GM21737 (cell line): ENCODE results near the gene AATK.

Experiments
- ATAC-seq: cut with Tn5 transposase; IDR thresholded peaks from one replicate; pipeline ENCODE4 v1.9.1; 2021; ENCODE audit warnings: mild to moderate bottlenecking, moderate library complexity; ENCODE audit not compliant: unreplicated experiment

Gene AATK

GRCh38 chr17:81183807-81184206 is 17.8 kb upstream of the AATK start:
- ATAC-seq = no peak

- no peak for ATAC-seq
Measured at GRCh38 chr17:81183316-81183715, 17.3 kb upstream of the AATK start.

- no peak for ATAC-seq
Measured at GRCh38 chr17:81182596-81182995, 16.6 kb upstream of the AATK start.

GRCh38 chr17:81181811-81182185 is 15.8 kb upstream of the AATK start:
- no peak for ATAC-seq

- no peak for ATAC-seq
Measured at GRCh38 chr17:81180836-81181810, 15.1 kb upstream of the AATK start.

GRCh38 chr17:81179861-81180260 is 13.8 kb upstream of the AATK start:
- no peak for ATAC-seq

- ATAC-seq = no peak
Measured at GRCh38 chr17:81179220-81179619, 13.2 kb upstream of the AATK start.

GRCh38 chr17:81178136-81179091 is 12.4 kb upstream of the AATK start:
- ATAC-seq = no peak

GRCh38 chr17:81176666-81177065 is 10.6 kb upstream of the AATK start:
- no peak for ATAC-seq

- no peak for ATAC-seq
Measured at GRCh38 chr17:81173762-81174155, 7.7 kb upstream of the AATK start.

GRCh38 chr17:81173052-81173761 is 7.2 kb upstream of the AATK start:
- no peak for ATAC-seq

- no peak for ATAC-seq
Measured at GRCh38 chr17:81171941-81172340, 5.9 kb upstream of the AATK start.

GRCh38 chr17:81170727-81171494 is 4.9 kb upstream of the AATK start:
- no peak for ATAC-seq

GRCh38 chr17:81169870-81170309 is 3.9 kb upstream of the AATK start:
- no peak for ATAC-seq

- no peak for ATAC-seq
Measured at GRCh38 chr17:81167638-81168037, 1.6 kb upstream of the AATK start.

GRCh38 chr17:81167194-81167524 is 1.1 kb upstream of the AATK start:
- ATAC-seq = no peak

- ATAC-seq = no peak
Measured at GRCh38 chr17:81165246-81166032, 582 bp downstream of the AATK start, which contains the start of gene PVALEF. Gene PVALEF (plus strand): TSS chr17:81165507. CDS start chr17:81181227, 15,720 bp downstream.

- ATAC-seq = no peak
Measured at GRCh38 chr17:81164371-81165245, 1.4 kb downstream of the AATK start.
